Immature natural killer cell (primary cell): ENCODE data around the gene CAMK1D. TPM values are rescaled to one million over a fixed set of nuclear protein-coding genes. Genes with fewer than 3 reads are reported as not detected.
A peak's percentile ranks its signal among the peaks of the same experiment; 100 is the strongest.
"Not testable (repeated sequence)": the region's sequence is repeated elsewhere in the genome, so short reads cannot be mapped to it uniquely, and the experiment has no call there.

Experiments used
- DNase-seq, 3 donors: peaks; one replicate each; pipeline ENCODE4 v3.0.0; 2022; ENCODE audit warnings: mixed read lengths in 1 of 3
- H3K27ac Mint-ChIP-seq, 6 donors: one replicate each; pipeline ENCODE4 v1.8.0; 2020; ENCODE audit warnings: mixed read lengths in 6 of 6, mild to moderate bottlenecking in 5 of 6, inconsistent platforms in 4 of 6, moderate library complexity in 3 of 6
- H3K27me3 Mint-ChIP-seq, 3 donors: one replicate each; pipeline ENCODE4 v1.8.0; 2020 to 2021; ENCODE audit warnings: low read depth in 3 of 3, mild to moderate bottlenecking in 3 of 3, mixed read lengths in 3 of 3, moderate library complexity in 3 of 3, inconsistent platforms in 1 of 3
- H3K36me3 Mint-ChIP-seq, 3 donors: one replicate each; pipeline ENCODE4 v1.8.0; 2020; ENCODE audit warnings: mixed read lengths in 3 of 3, inconsistent platforms in 2 of 3, mild to moderate bottlenecking in 2 of 3
- H3K4me1 Mint-ChIP-seq, 2 donors: one replicate each; pipeline ENCODE4 v1.8.0; 2020; ENCODE audit warnings: inconsistent platforms in 2 of 2, mild to moderate bottlenecking in 2 of 2, mixed read lengths in 2 of 2, moderate library complexity in 1 of 2
- H3K4me3 Mint-ChIP-seq, 5 donors: one replicate each; pipeline ENCODE4 v1.8.0; 2020; ENCODE audit warnings: mild to moderate bottlenecking in 5 of 5, mixed read lengths in 5 of 5, inconsistent platforms in 3 of 5, moderate library complexity in 3 of 5
- H3K9me3 Mint-ChIP-seq, 6 donors: one replicate each; pipeline ENCODE4 v1.8.0; 2020; ENCODE audit warnings: mild to moderate bottlenecking in 6 of 6, mixed read lengths in 6 of 6, inconsistent platforms in 4 of 6, moderate library complexity in 3 of 6
- polyA plus RNA-seq, 3 donors: library from polyadenylated mRNA; unstranded; fragments of 300-500 nt; fragmentation: Illumina TruSeq; gene quantifications; one replicate each; pipeline ENCODE4 v1.2.3, GENCODE V29; 2021

CAMK1D gene
- polyA plus RNA-seq, 3 donors from 2014 or later = 5.3 to 19.3 (median 7.7) TPM

- Mint-ChIP-seq H3K27me3 (peaks cover 22 to 31% (median 26%) of the 10 kb centered on the region in 3 donors), H3K4me3 (peak overlapping the region; percentile 94 to 98 (median 97)), H3K27ac (peak overlapping the region; percentile 85 to 99 (median 98)), H3K9me3 (no peaks in the 10 kb centered on the region), H3K4me1 (peaks cover 39 to 54% of the 10 kb centered on the region in 2 donors), H3K36me3 (peaks cover 0 to 7% (median 5%) of the 10 kb centered on the region in 3 donors)
- no peak for DNase-seq
Observed at GRCh38 chr10:12349629-12350166, 351 bp downstream of the CAMK1D start.

GRCh38 chr10:12350167-12350872, 973 bp downstream of the CAMK1D start:
- H3K36me3 Mint-ChIP-seq = peaks cover 0 to 7% (median 7%) of the 10 kb centered on the region in 3 donors
- H3K9me3 Mint-ChIP-seq = no peaks in the 10 kb centered on the region
- peak overlapping the region; percentile 91 to 98 (median 96) for H3K4me3 Mint-ChIP-seq
- H3K27ac Mint-ChIP-seq = peak overlapping the region; percentile 91 to 98 (median 96)
- H3K27me3 Mint-ChIP-seq = peaks cover 22 to 31% (median 27%) of the 10 kb centered on the region in 3 donors
- H3K4me1 Mint-ChIP-seq = peaks cover 38 to 50% of the 10 kb centered on the region in 2 donors
- DNase-seq = peak; percentile 54 to 59 (median 57)

DNA sequence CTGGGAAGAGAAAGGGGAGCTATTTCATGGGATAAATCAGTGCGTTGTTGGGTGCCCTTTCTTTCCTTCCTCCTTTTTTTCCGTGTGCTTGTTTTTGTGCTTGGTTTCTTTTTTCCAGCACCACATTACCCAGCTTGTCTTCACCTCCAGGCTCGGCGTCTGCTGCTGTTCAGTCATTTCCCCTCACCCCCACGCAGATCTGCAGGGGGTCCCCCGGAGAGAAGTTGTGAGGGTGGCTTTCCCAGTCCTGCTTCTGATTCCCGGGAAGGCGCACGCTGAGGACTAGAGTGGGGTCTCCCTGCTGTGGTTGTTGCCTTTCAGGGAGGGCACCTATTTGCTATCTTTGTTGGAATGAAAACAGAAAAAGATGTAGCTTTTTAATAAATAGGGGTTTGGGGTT, 1.6 kb downstream of the CAMK1D start:
- H3K27me3 Mint-ChIP-seq = peaks cover 22 to 31% (median 28%) of the 10 kb centered on the region in 3 donors
- peak overlapping the region; percentile 91 to 98 (median 96) for H3K4me3 Mint-ChIP-seq
- H3K4me1 Mint-ChIP-seq = peaks cover 38 to 50% of the 10 kb centered on the region in 2 donors
- H3K36me3 Mint-ChIP-seq = peaks cover 0 to 10% (median 7%) of the 10 kb centered on the region in 3 donors
- no peaks in the 10 kb centered on the region for H3K9me3 Mint-ChIP-seq
- no peak for DNase-seq
- H3K27ac Mint-ChIP-seq = peak overlapping the region; percentile 91 to 98 (median 96)

- H3K4me1 Mint-ChIP-seq = peaks cover 39 to 50% of the 10 kb centered on the region in 2 donors
- no peak for DNase-seq
Observed at GRCh38 chr10:12351447-12351846, 2.1 kb downstream of the CAMK1D start.

DNA sequence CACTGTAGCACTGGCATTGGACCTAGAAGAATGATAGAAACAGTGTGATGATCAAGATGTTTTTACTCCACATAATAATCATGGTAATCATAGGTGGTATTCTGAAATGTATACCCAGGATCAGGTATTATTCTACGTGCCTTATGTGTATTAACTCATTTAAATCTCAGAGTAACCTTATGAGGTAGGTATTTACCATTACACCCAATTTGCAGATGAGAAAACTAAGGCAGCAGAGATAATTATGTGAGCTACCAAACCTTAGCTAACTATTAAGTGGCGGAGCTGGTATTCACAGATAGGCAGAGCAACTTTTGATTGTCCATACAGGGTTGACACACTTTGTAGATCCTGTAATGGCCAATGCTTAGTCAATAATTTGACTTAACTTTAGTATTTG, 2.5 kb downstream of the CAMK1D start:
- H3K36me3 Mint-ChIP-seq = peaks cover 0 to 10% (median 7%) of the 10 kb centered on the region in 3 donors
- H3K4me3 Mint-ChIP-seq = peak overlapping the region; percentile 91 to 98 (median 96)
- peaks cover 39 to 49% of the 10 kb centered on the region in 2 donors for H3K4me1 Mint-ChIP-seq
- no peak for DNase-seq
- H3K27me3 Mint-ChIP-seq = peaks cover 20 to 28% (median 25%) of the 10 kb centered on the region in 3 donors
- H3K9me3 Mint-ChIP-seq = no peaks in the 10 kb centered on the region
- peak overlapping the region in 4 of 6 donors; percentile 26 to 95 (median 67) for H3K27ac Mint-ChIP-seq

More at GRCh38 chr10:12351447-12351846, 2.1 kb downstream of the CAMK1D start:
- no peaks in the 10 kb centered on the region for H3K9me3 Mint-ChIP-seq
- H3K27me3 Mint-ChIP-seq = peaks cover 22 to 30% (median 28%) of the 10 kb centered on the region in 3 donors
- peak overlapping the region in 5 of 6 donors; percentile 59 to 98 (median 95) for H3K27ac Mint-ChIP-seq
- peak overlapping the region; percentile 91 to 98 (median 96) for H3K4me3 Mint-ChIP-seq
- H3K36me3 Mint-ChIP-seq = peaks cover 0 to 10% (median 7%) of the 10 kb centered on the region in 3 donors

DNA sequence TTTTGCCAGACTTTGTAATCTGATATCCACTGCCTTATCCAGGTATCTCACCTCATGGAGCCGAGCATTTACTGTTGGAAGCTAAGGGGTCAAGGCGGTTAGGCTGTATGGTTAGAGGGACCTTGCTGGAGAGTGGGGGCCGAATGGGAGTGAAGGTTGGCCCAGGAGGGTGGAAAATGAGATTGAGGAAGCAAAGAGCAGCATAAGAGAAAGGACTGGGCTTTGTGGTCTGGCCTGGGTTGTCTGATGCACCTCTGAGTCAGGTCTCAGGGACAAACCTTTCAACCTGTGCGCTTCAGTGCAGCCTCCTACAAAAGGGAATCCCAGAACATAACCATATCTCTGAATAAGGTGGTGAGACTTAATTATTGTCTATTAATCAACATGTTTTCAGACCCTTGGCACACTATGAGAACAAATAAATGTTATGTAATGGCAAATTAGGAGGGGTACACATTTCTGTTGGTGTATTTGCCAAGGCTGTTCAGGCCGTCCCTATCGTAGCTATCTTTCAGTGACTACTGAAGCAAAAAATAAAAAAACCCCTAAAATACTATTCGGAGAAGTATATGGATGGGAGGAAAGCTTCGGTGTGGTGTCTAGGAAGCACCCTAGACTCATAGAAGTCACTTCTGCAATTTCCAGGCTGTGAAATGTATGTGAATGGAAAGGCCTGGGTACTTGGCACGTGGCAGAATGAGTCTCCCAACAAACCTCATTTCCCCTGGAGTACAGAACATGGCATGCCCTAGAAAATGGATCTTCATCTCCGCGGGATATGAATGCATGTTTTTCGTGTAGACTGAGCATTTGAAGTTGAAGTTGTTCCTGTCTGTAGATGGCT, 4.3 kb downstream of the CAMK1D start:
- peaks cover 0 to 10% (median 7%) of the 10 kb centered on the region in 3 donors for H3K36me3 Mint-ChIP-seq
- DNase-seq = no peak
- peak overlapping the region in 4 of 6 donors; percentile 1 to 39 (median 19) for H3K27ac Mint-ChIP-seq
- H3K4me3 Mint-ChIP-seq = no peak overlapping the region
- no peaks in the 10 kb centered on the region for H3K9me3 Mint-ChIP-seq
- peaks cover 37 to 45% of the 10 kb centered on the region in 2 donors for H3K4me1 Mint-ChIP-seq
- H3K27me3 Mint-ChIP-seq = peaks cover 10 to 14% (median 13%) of the 10 kb centered on the region in 3 donors

DNA sequence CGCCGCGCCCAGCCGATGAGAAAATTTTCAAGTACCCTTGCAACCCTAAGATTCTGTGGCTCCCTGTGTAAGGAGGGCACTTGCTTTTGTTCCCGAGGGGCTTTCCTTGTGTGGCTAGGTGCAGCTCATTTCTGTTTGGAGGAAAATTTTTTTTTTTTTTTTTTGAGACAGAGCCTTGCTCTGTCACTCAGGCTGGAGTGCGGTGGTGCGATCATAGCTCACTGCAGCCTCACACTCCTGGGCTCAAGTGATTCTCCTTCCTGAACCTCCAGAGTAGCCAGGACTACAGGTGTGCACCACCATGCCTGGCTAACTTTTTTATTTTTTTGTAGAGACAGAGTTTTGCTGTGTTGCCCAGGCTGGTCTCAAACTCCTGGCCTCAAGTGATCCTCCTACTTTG, 5.3 kb downstream of the CAMK1D start:
- not testable (repeated sequence) for H3K27me3 Mint-ChIP-seq, H3K9me3 Mint-ChIP-seq, DNase-seq, H3K4me3 Mint-ChIP-seq, H3K36me3 Mint-ChIP-seq, H3K27ac Mint-ChIP-seq
- H3K4me1 Mint-ChIP-seq = peaks cover 48 to 55% of the 10 kb centered on the region in 2 donors

DNA sequence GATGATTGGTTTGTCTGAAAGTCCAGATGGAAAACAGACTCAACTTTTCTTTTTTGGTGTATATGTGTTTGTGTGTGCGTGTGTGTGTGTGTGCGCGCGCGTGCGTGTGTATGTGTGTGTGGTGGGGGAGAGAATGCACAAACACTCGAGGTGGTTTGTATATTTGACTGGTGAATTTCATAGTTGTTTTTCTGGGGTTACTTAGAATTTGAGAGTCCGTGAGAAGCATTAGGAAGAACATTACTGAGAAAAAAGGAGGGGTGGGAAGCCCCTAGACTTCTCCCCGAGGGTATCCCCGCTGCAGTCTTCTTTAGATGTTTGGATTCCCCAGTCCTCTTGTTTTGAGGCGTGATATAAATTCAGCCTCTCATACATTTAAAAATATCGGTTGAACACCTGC, 6.0 kb downstream of the CAMK1D start:
- Mint-ChIP-seq H3K4me1 (peaks cover 51 to 59% of the 10 kb centered on the region in 2 donors), H3K27ac (peak overlapping the region in 3 of 6 donors; percentile 12 to 51 (median 28)), H3K27me3 (peaks cover 1 to 6% (median 3%) of the 10 kb centered on the region in 3 donors), H3K36me3 (peaks cover 0 to 10% (median 7%) of the 10 kb centered on the region in 3 donors), H3K4me3 (no peak overlapping the region), H3K9me3 (no peaks in the 10 kb centered on the region)
- DNase-seq = no peak

GRCh38 chr10:12357525-12358151, 8.3 kb downstream of the CAMK1D start:
- H3K4me1 Mint-ChIP-seq = peaks cover 36 to 57% of the 10 kb centered on the region in 2 donors
- no peak overlapping the region for H3K27ac Mint-ChIP-seq
- peak overlapping the region in 2 of 5 donors; percentile 13 to 19 for H3K4me3 Mint-ChIP-seq
- H3K9me3 Mint-ChIP-seq = no peaks in the 10 kb centered on the region
- H3K27me3 Mint-ChIP-seq = peaks cover 0 to 5% (median 0%) of the 10 kb centered on the region in 3 donors
- peaks cover 0 to 12% (median 10%) of the 10 kb centered on the region in 3 donors for H3K36me3 Mint-ChIP-seq
- no peak for DNase-seq

- Mint-ChIP-seq H3K27me3 (peaks cover 0 to 5% (median 1%) of the 10 kb centered on the region in 3 donors), H3K36me3 (peaks cover 0 to 7% (median 7%) of the 10 kb centered on the region in 3 donors), H3K4me1 (peaks cover 36 to 45% of the 10 kb centered on the region in 2 donors), H3K4me3 (peak overlapping the region; percentile 55 to 88 (median 72)), H3K27ac (peak overlapping the region in 5 of 6 donors; percentile 24 to 92 (median 81)), H3K9me3 (no peaks in the 10 kb centered on the region)
- peak; percentile 29 to 49 (median 35) for DNase-seq
Observed at GRCh38 chr10:12358863-12359564, 9.7 kb downstream of the CAMK1D start.

- peaks cover 0 to 5% (median 1%) of the 10 kb centered on the region in 3 donors for H3K36me3 Mint-ChIP-seq
- H3K27me3 Mint-ChIP-seq = peaks cover 0 to 6% (median 1%) of the 10 kb centered on the region in 3 donors
- H3K27ac Mint-ChIP-seq = peak overlapping the region in 1 of 6 donors; percentile 34
- no peak for DNase-seq
- no peaks in the 10 kb centered on the region for H3K9me3 Mint-ChIP-seq
- H3K4me1 Mint-ChIP-seq = peaks cover 43 to 45% of the 10 kb centered on the region in 2 donors
- no peak overlapping the region for H3K4me3 Mint-ChIP-seq
Observed at GRCh38 chr10:12360461-12360860, 11.1 kb downstream of the CAMK1D start.

- Mint-ChIP-seq H3K27ac (peak overlapping the region in 2 of 6 donors; percentile 62 to 64), H3K4me3 (peak overlapping the region in 1 of 5 donors; percentile 18), H3K4me1 (peaks cover 46 to 50% of the 10 kb centered on the region in 2 donors)
- not testable (repeated sequence) for H3K27me3 Mint-ChIP-seq, DNase-seq, H3K9me3 Mint-ChIP-seq, H3K36me3 Mint-ChIP-seq
Observed at GRCh38 chr10:12361115-12361514, 11.8 kb downstream of the CAMK1D start.
